Regular cardiac myocyte (primary cell): ENCODE measurements around the gene DCDC2C. TPM values are rescaled to one million over a fixed set of nuclear protein-coding genes. Genes with fewer than 3 reads are reported as not detected.

Experiments used
- total RNA-seq: library from RNA; depleted of rRNA; stranded (reverse); fragments of >200 nt; gene quantifications from 2 replicates; pipeline ENCODE4 v1.2.3, GENCODE V29; 2014

The DCDC2C gene, protein sequence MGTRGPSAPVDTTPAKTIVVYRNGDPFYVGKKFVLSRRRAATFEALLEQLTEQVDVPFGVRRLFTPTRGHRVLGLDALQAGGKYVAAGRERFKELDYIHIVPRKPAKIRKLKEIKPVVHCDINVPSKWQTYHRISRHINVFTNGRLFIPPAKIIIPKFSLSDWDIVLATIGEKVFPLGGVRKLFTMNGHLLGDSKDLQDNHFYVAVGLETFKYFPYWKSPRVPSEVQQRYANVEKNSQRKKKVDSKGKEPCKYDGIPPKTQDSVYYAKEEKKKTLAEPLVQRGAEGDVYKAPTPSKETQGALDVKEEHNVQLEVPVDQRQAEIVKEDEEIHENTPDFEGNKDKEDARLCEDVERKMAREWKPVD
- total RNA-seq: not detected in 2 replicates

DNA sequence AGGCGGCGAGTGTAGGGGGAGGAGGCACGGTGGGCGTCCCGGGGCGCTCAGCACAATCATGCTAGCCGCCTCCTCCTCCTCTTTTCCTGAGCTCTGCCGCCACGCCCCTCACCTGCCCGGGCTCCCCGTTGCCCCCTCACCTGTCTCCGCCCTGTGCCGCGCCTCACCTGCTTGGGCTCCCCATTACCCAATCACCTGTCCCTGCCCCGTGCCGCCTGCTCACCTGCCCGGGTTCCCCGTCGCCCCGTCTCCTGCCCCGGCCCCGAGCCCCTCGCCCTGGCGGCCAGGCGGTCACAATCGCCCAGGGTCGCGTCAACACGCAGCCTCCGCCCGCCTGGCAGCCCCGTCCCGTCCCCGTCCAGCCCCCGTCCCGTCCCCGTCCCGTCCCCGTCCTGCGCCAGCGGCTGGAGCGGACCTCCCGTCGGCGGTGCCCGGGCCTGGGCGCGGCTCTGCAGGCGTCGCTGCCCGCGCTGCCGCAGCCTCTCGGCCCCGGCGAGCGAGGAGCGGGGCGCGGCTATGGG is at the start of gene DCDC2C:
DCDC2C (plus strand) TSS at position 340 of the 521 bp plus-strand sequence; CDS start at position 517, 177 bp downstream.

DNA sequence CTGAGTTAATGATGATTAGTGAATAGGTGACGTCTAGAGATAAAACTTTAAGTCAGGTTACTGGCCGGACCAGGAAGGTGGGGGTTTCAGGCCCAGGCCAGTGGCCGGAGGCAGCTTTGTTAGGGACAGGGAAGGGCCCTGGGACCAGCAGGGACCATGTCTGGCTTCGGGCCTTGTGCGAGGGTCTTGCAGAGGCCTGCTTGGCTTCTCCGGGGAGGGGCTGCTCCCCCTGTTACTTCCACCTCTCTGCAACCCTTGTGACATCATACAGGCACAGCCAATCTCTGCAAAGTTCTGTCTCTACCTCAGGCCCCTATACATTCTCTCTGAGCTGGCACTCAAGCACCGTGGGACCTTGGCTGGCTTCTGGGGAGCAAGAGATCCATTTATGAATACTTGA is 45.5 kb upstream of the DCDC2C start, which contains the start of gene ALLC:
ALLC (plus strand) TSS at position 320 of the 400 bp plus-strand sequence. CDS start 12,958 bp downstream, outside the sequence.

Other genes starting within 250 kb of the DCDC2C start
- gene ADI1, start 184.0 kb upstream of the DCDC2C start, total RNA-seq: 32.4 and 52.7 TPM in 2 replicates
- 27.9 and 46.2 TPM in 2 replicates for gene RNASEH1, start 145.2 kb upstream of the DCDC2C start, total RNA-seq
- 1,479 and 1,687 TPM in 2 replicates for gene RPS7, start 128.3 kb upstream of the DCDC2C start, total RNA-seq
- gene COLEC11, start 108.5 kb upstream of the DCDC2C start, total RNA-seq: 1.2 and 6.2 TPM in 2 replicates
- gene ALLC, start 45.4 kb upstream of the DCDC2C start, total RNA-seq: under 0.01 TPM in 1 of 2 replicates, not detected in the other